ENCODE results near the gene HLA-DRA.
A peak's percentile ranks its signal among the peaks of the same experiment; 100 is the strongest.
"Not testable (repeated sequence)": the region's sequence is repeated elsewhere in the genome, so short reads cannot be mapped to it uniquely, and the experiment has no call there.

The HLA-DRA gene

GRCh38 chr6:32459781-32460424 lies 20.2 kb downstream of the HLA-DRA start:
- TF ChIP-seq CTBP1 (IDR thresholded peaks at IDR 0.05; ENCODE audit: borderline replicate concordance) (no peak), FOXA1 (IDR thresholded peaks at IDR 0.05) (no peak), ARNT (IDR thresholded peaks at IDR 0.05) (no peak), ELF4 (IDR thresholded peaks at IDR 0.05) (no peak), SP1 (IDR thresholded peaks at IDR 0.05) (no peak), NFRKB (IDR thresholded peaks at IDR 0.05) (no peak), HDGF (IDR thresholded peaks at IDR 0.05; ENCODE audit: borderline replicate concordance) (no peak), TARDBP (IDR thresholded peaks at IDR 0.05) (no peak), PKNOX1 (IDR thresholded peaks at IDR 0.05) (no peak)
- CTCF ChIA-PET, result no interaction called here
- no peak for DNase-seq (ENCODE audit: extremely low spot score)
- POLR2A ChIA-PET, result no interaction called here

- ChIA-PET POLR2A (interaction anchor here (0.9 kb wide), 1 partner anchor 10 kb away, joined by 4 read pairs; no protein-coding TSS in a partner anchor), CTCF (no interaction called here)
- no peak for DNase-seq (ENCODE audit: extremely low spot score)
- TF ChIP-seq NFRKB (IDR thresholded peaks at IDR 0.05) (no peak), PKNOX1 (IDR thresholded peaks at IDR 0.05) (0 out of 2 replicates have a peak, but pooled peaks have one; percentile 30), FOXK2 (IDR thresholded peaks at IDR 0.05) (no peak), HDGF (IDR thresholded peaks at IDR 0.05; ENCODE audit: borderline replicate concordance) (no peak), ELF4 (IDR thresholded peaks at IDR 0.05) (no peak), BHLHE40 (IDR thresholded peaks at IDR 0.05; ENCODE audit: borderline replicate concordance) (no peak)
These were observed 20.8 kb downstream of the HLA-DRA start for GRCh38 chr6:32460528-32460927.

GRCh38 chr6:32461493-32461892 lies 21.8 kb downstream of the HLA-DRA start:
- POLR2A ChIA-PET, result no interaction called here
- CTCF ChIA-PET, result no interaction called here
- TF ChIP-seq LEF1 (IDR thresholded peaks at IDR 0.05; ENCODE audit: borderline replicate concordance), result no peak
- TF ChIP-seq FOXK2 (IDR thresholded peaks at IDR 0.05), result no peak
- no peak for TF ChIP-seq FOXA1 (IDR thresholded peaks at IDR 0.05)
- TF ChIP-seq TARDBP (IDR thresholded peaks at IDR 0.05), result no peak
- TF ChIP-seq ARNT (IDR thresholded peaks at IDR 0.05), result no peak
- TF ChIP-seq ELF4 (IDR thresholded peaks at IDR 0.05), result no peak
- TF ChIP-seq L3MBTL2 (conservative IDR thresholded peaks at IDR 0.05), result no peak
- no peak for TF ChIP-seq NFRKB (IDR thresholded peaks at IDR 0.05)
- no peak for TF ChIP-seq SP1 (IDR thresholded peaks at IDR 0.05)
- TF ChIP-seq ZNF384 (IDR thresholded peaks at IDR 0.05), result no peak
- TF ChIP-seq FOXM1 (IDR thresholded peaks at IDR 0.05; ENCODE audit: borderline replicate concordance), result no peak
- no peak for TF ChIP-seq SUZ12 (IDR thresholded peaks at IDR 0.05)
- no peak for TF ChIP-seq PKNOX1 (IDR thresholded peaks at IDR 0.05)
- TF ChIP-seq HDGF (IDR thresholded peaks at IDR 0.05; ENCODE audit: borderline replicate concordance), result no peak
- TF ChIP-seq CTBP1 (IDR thresholded peaks at IDR 0.05; ENCODE audit: borderline replicate concordance), result no peak
- no peak for TF ChIP-seq BHLHE40 (IDR thresholded peaks at IDR 0.05; ENCODE audit: borderline replicate concordance)
- no peak for DNase-seq (ENCODE audit: extremely low spot score)

GRCh38 chr6:32462609-32463008 lies 22.9 kb downstream of the HLA-DRA start:
- ChIA-PET POLR2A (no interaction called here), CTCF (interaction anchor here (0.6 kb wide), 1 partner anchor 239 kb away, joined by 3 read pairs; no protein-coding TSS in a partner anchor)
- DNase-seq (ENCODE audit: extremely low spot score), result no peak
- no peak for TF ChIP-seq PKNOX1 (IDR thresholded peaks at IDR 0.05)
- TF ChIP-seq SUZ12 (IDR thresholded peaks at IDR 0.05), result no peak
- no peak for TF ChIP-seq L3MBTL2 (conservative IDR thresholded peaks at IDR 0.05)
- no peak for TF ChIP-seq FOXM1 (IDR thresholded peaks at IDR 0.05; ENCODE audit: borderline replicate concordance)
- no peak for TF ChIP-seq CTBP1 (IDR thresholded peaks at IDR 0.05; ENCODE audit: borderline replicate concordance)
- TF ChIP-seq ARNT (IDR thresholded peaks at IDR 0.05), result no peak
- TF ChIP-seq SP1 (IDR thresholded peaks at IDR 0.05), result no peak
- no peak for TF ChIP-seq ELF4 (IDR thresholded peaks at IDR 0.05)
- no peak for TF ChIP-seq FOXA1 (IDR thresholded peaks at IDR 0.05)
- TF ChIP-seq FOXK2 (IDR thresholded peaks at IDR 0.05), result no peak
- TF ChIP-seq HDGF (IDR thresholded peaks at IDR 0.05; ENCODE audit: borderline replicate concordance), result no peak
- no peak for TF ChIP-seq LEF1 (IDR thresholded peaks at IDR 0.05; ENCODE audit: borderline replicate concordance)
- no peak for TF ChIP-seq TARDBP (IDR thresholded peaks at IDR 0.05)
- TF ChIP-seq NFRKB (IDR thresholded peaks at IDR 0.05), result no peak
- no peak for TF ChIP-seq BHLHE40 (IDR thresholded peaks at IDR 0.05; ENCODE audit: borderline replicate concordance)
- no peak for TF ChIP-seq ZNF384 (IDR thresholded peaks at IDR 0.05)

- DNase-seq (ENCODE audit: extremely low spot score); CTCF ChIA-PET; POLR2A ChIA-PET: not testable (repeated sequence)
These were observed 28.2 kb downstream of the HLA-DRA start for GRCh38 chr6:32467743-32468503.

Data from HEK293T (cell line).